Measurements from ENCODE around the gene PRDM10. TPM values are rescaled to one million over a fixed set of nuclear protein-coding genes. Genes with fewer than 3 reads are reported as not detected.
"Not testable (repeated sequence)": the region's sequence is repeated elsewhere in the genome, so short reads cannot be mapped to it uniquely, and the experiment has no call there.

The PRDM10 gene
- total RNA-seq, 4 donors from 2014 or later: 6.6 to 12.0 (median 7.4) TPM

DNA sequence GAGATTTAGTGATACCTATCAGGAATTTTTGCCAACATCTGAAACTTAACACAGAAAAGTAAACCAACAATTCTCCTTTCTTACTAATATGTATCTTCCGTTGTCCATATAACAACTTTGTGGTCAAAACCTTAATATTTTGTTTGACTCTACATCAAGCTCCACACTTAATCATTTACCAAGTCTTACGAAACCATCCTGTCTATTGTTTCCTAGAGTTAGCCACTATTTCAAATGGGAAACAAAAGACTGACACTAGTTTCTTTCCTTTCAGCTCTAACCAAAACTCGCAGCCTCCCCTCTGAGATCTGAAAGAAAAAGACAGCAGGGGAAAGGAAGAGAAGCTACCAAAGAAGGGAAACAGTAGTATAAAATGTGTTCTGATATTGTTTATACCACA, 26.5 kb upstream of the PRDM10 start:
- 85 to 94% methylated on average over 2 to 3 of the region's 3 CpGs for WGBS, 2 donors (ENCODE audit: low coverage in 1 of 2)
- H3K27me3 ChIP-seq: no peaks in the 10 kb centered on the region
- ATAC-seq: no peak
- no peak overlapping the region for H3K27ac ChIP-seq
- no peak overlapping the region for H3K4me3 ChIP-seq
- no peaks in the 10 kb centered on the region for H3K36me3 ChIP-seq
- H3K4me1 ChIP-seq: no peaks in the 10 kb centered on the region
- no peaks in the 10 kb centered on the region for H3K9me3 ChIP-seq
- no peak for TF ChIP-seq POLR2A (IDR thresholded peaks at IDR 0.05)
- TF ChIP-seq, protein P1, sequence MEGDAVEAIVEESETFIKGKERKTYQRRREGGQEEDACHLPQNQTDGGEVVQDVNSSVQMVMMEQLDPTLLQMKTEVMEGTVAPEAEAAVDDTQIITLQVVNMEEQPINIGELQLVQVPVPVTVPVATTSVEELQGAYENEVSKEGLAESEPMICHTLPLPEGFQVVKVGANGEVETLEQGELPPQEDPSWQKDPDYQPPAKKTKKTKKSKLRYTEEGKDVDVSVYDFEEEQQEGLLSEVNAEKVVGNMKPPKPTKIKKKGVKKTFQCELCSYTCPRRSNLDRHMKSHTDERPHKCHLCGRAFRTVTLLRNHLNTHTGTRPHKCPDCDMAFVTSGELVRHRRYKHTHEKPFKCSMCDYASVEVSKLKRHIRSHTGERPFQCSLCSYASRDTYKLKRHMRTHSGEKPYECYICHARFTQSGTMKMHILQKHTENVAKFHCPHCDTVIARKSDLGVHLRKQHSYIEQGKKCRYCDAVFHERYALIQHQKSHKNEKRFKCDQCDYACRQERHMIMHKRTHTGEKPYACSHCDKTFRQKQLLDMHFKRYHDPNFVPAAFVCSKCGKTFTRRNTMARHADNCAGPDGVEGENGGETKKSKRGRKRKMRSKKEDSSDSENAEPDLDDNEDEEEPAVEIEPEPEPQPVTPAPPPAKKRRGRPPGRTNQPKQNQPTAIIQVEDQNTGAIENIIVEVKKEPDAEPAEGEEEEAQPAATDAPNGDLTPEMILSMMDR (IDR thresholded peaks at IDR 0.05): no peak
- no peak for TF ChIP-seq POLR2AphosphoS5 (IDR thresholded peaks at IDR 0.05)

DNA sequence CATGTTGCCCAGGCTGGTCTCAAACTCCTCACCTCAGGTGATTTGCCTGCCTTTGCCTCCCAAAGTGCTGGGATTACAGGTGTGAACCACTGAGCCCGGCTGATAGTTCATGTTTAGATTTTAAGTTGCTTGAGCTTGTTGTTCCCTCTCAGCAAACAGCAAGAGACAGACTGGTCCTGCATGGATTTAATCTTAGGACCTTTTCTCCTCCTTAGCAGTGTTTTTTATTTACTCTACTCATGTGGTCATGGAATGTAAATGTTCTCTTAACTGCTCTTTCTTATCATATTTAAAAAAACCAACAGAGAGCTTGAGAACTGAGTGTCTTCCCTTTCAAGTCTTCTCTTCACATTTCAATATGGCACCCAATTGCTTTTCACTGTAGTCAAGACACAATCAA, 22.7 kb upstream of the PRDM10 start:
- Histone ChIP-seq H3K9me3 (no peaks in the 10 kb centered on the region), H3K27ac (no peak overlapping the region), H3K4me3 (no peak overlapping the region), H3K36me3 (no peaks in the 10 kb centered on the region), H3K27me3 (no peaks in the 10 kb centered on the region), H3K4me1 (no peaks in the 10 kb centered on the region)
- WGBS, 2 donors (ENCODE audit: low coverage in 1 of 2): 83 to 100% methylated on average over 1 of the region's 1 CpG
- ATAC-seq: no peak
- TF ChIP-seq EP300 (IDR thresholded peaks at IDR 0.05) (no peak), POLR2AphosphoS5 (IDR thresholded peaks at IDR 0.05) (no peak), POLR2A (IDR thresholded peaks at IDR 0.05) (no peak)
- TF ChIP-seq, protein P1 (IDR thresholded peaks at IDR 0.05): no peak

DNA sequence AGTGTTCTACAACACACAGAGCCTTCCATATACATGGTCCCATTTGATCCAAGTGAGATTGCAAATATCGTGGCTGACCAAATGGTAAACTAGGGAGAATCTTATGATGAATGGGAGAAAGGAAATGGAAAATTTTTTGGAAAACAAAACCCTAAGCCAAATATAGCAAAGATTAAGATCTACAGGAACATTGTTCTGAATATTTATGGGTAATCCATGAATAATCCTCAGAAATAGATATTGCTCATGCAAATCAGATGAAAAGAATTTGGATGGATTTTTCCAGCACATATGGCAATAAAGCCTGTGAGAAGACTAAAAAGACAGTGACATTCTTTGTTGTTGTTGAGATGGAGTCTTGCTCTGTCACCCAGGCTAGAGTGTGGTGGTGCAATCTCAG, 21.7 kb upstream of the PRDM10 start:
- TF ChIP-seq EP300 (IDR thresholded peaks at IDR 0.05): no peak
- no peak for TF ChIP-seq POLR2A (IDR thresholded peaks at IDR 0.05)
- TF ChIP-seq, protein P1 (IDR thresholded peaks at IDR 0.05): no peak
- TF ChIP-seq POLR2AphosphoS5 (IDR thresholded peaks at IDR 0.05): no peak
- H3K36me3 ChIP-seq: no peaks in the 10 kb centered on the region
- no peak overlapping the region for H3K4me3 ChIP-seq
- H3K4me1 ChIP-seq: no peaks in the 10 kb centered on the region
- ATAC-seq: no peak
- no peak overlapping the region for H3K27ac ChIP-seq
- 33 to 45% methylated on average over 1 of the region's 1 CpG for WGBS, 2 donors (ENCODE audit: low coverage in 1 of 2)
- H3K27me3 ChIP-seq: no peaks in the 10 kb centered on the region
- H3K9me3 ChIP-seq: no peaks in the 10 kb centered on the region

DNA sequence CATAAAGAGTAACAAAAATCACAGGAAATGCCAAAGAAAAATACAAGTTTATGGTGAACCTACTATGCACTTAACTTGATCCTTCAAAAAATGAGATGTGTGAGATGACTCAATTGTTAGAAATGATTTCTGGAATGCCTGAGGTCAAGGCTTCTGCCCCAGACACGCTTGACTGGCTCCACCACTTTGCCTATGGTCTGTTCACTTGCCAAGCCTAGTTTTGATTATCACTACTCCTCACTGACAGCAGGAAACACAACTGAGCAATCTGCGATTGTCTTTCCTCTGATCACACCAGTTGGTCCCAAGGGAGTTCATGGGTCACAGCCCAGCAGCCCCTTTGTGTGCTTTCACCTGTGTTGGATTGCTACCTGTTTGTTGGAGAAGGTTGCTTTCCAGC, 20.6 kb upstream of the PRDM10 start:
- Histone ChIP-seq H3K36me3 (no peaks in the 10 kb centered on the region), H3K27ac (no peak overlapping the region), H3K9me3 (no peaks in the 10 kb centered on the region), H3K27me3 (no peaks in the 10 kb centered on the region), H3K4me3 (no peak overlapping the region), H3K4me1 (no peaks in the 10 kb centered on the region)
- no peak for ATAC-seq
- TF ChIP-seq EP300 (IDR thresholded peaks at IDR 0.05): no peak
- TF ChIP-seq POLR2A (IDR thresholded peaks at IDR 0.05): no peak
- TF ChIP-seq, protein P1 (IDR thresholded peaks at IDR 0.05): no peak
- TF ChIP-seq POLR2AphosphoS5 (IDR thresholded peaks at IDR 0.05): no peak
- WGBS, 2 donors (ENCODE audit: low coverage in 1 of 2): 33 to 59% methylated on average over 1 to 2 of the region's 2 CpGs

DNA sequence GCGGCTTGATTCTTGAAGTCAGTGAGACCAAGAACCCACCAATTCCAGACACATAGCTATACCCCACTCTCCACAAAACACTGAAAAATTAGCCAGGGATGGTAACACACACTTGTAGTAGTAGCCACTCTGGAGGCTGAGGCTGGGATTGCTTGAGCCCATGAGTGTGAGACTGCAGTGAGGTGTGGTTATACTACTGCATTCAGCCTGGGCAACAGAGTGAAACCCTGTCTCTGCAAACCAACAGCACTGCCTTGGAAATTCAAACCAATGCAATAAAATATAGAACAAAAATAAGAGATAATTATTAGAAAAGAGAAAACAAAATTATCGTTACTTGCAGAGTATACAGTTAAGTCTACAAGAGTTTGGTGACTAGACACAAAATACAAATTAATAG, 20.2 kb upstream of the PRDM10 start:
- no peak for ATAC-seq
- no peaks in the 10 kb centered on the region for H3K36me3 ChIP-seq
- H3K4me3 ChIP-seq: no peak overlapping the region
- 90 to 100% methylated on average over 1 to 2 of the region's 2 CpGs for WGBS, 2 donors (ENCODE audit: low coverage in 1 of 2)
- no peaks in the 10 kb centered on the region for H3K4me1 ChIP-seq
- H3K27me3 ChIP-seq: no peaks in the 10 kb centered on the region
- TF ChIP-seq, protein P1 (IDR thresholded peaks at IDR 0.05): no peak
- no peak for TF ChIP-seq POLR2AphosphoS5 (IDR thresholded peaks at IDR 0.05)
- TF ChIP-seq POLR2A (IDR thresholded peaks at IDR 0.05): no peak
- TF ChIP-seq EP300 (IDR thresholded peaks at IDR 0.05): no peak
- no peaks in the 10 kb centered on the region for H3K9me3 ChIP-seq
- H3K27ac ChIP-seq: no peak overlapping the region

DNA sequence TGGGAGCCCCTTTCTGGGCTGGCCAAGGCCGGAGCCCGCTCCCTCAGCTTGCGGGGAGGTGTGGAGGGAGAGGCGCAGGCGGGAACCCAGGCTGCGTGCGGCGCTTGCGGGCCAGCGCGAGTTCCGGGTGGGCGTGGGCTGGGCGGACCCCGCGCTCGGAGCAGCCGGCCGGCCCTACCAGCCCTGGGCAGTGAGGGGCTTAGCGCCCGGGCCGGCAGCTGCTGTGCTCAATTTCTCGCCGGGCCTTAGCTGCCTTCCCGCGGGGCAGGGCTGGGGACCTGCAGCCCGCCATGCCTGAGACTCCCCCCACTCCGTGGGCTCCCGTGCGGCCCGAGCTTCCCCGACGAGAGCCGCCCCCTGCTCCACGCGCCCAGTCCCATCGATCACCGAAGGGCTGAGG, 19.0 kb upstream of the PRDM10 start:
- not testable (repeated sequence) for H3K27me3 ChIP-seq, H3K4me3 ChIP-seq, H3K4me1 ChIP-seq, H3K9me3 ChIP-seq, ATAC-seq, H3K36me3 ChIP-seq, H3K27ac ChIP-seq
- WGBS, 2 donors (ENCODE audit: low coverage in 1 of 2): 93% methylated on average over 3 of the region's 38 CpGs; no CpG with 5 or more reads in 1 of the 2 donors

Measured in gastroesophageal sphincter (tissue), 4 donors.